Spleen (tissue), 11 donors: ENCODE measurements around the gene RELA. TPM values are rescaled to one million over a fixed set of nuclear protein-coding genes. Genes with fewer than 3 reads are reported as not detected.
A peak's percentile ranks its signal among the peaks of the same experiment; 100 is the strongest.

ENCODE experiments used
- DNase-seq: peaks from one replicate; pipeline ENCODE4 v3.0.0-alpha.2; 2020
- H3K27ac ChIP-seq, 8 donors: fragments of 200-600 bp; sonication (generic) in 7 of 8; 1 replicate in 4 of 8; 2 replicates in 4 of 8; pipeline versions ENCODE4 v1.5.0 to v1.8.0; 2016 to 2021; ENCODE audit warnings: inconsistent platforms in 4 of 8, mild to moderate bottlenecking in 4 of 8, moderate library complexity in 1 of 8
- H3K27me3 ChIP-seq, 7 donors: fragments of 200-600 bp; sonication (generic) in 6 of 7; replicated peaks in 1 of 7; 1 replicate in 4 of 7; 2 replicates in 3 of 7; pipeline versions ENCODE4 v1.5.0 to v1.8.0; 2016 to 2021; ENCODE audit warnings: inconsistent platforms in 3 of 7, mild to moderate bottlenecking in 1 of 7
- H3K36me3 ChIP-seq, 6 donors: fragments of 200-600 bp; sonication (generic) in 5 of 6; 1 replicate in 4 of 6; 2 replicates in 2 of 6; pipeline versions ENCODE4 v1.5.0 to v1.8.0; 2016 to 2021; ENCODE audit warnings: inconsistent platforms in 2 of 6
- H3K4me1 ChIP-seq, 6 donors: fragments of 200-600 bp; sonication (generic) in 5 of 6; 1 replicate in 3 of 6; 2 replicates in 3 of 6; pipeline versions ENCODE4 v1.5.0 to v1.8.0; 2016 to 2021; ENCODE audit warnings: inconsistent platforms in 3 of 6
- H3K4me3 ChIP-seq, 8 donors: fragments of 200-600 bp; sonication (generic) in 7 of 8; 1 replicate in 4 of 8; 2 replicates in 4 of 8; pipeline versions ENCODE4 v1.5.0 to v1.8.0; 2016 to 2021; ENCODE audit warnings: inconsistent platforms in 4 of 8, mild to moderate bottlenecking in 4 of 8, moderate library complexity in 2 of 8
- H3K9me3 ChIP-seq, 8 donors: fragments of 200-600 bp; sonication (generic) in 7 of 8; 1 replicate in 4 of 8; 2 replicates in 4 of 8; pipeline versions ENCODE4 v1.5.0 to v1.8.0; 2016 to 2021; ENCODE audit warnings: inconsistent platforms in 4 of 8
- POLR2A ChIP-seq, 3 donors: fragments of 450-650 bp; IDR thresholded peaks; one replicate each; pipeline ENCODE4 v1.5.1; 2017; ENCODE audit warnings: antibody characterized with exemption in 3 of 3, mild to moderate bottlenecking in 1 of 3
- POLR2AphosphoS5 ChIP-seq, 3 donors: sonication (generic); formaldehyde crosslinking; IDR thresholded peaks; one replicate each; pipeline ENCODE4 v1.5.1; 2017; ENCODE audit warnings: antibody characterized with exemption in 3 of 3
- WGBS, 5 donors: extraction: QIAGEN DNeasy Blood & Tissue Kit in 3 of 5; methylation state at CpG; one replicate each; pipeline versions ENCODE4 v1.1.5 to v1.1.7; 2013 to 2018; 5-methylcytosine and 5-hydroxymethylcytosine counted together
- intact Hi-C: fragments of 100-400 bp; cut with DNase I; formaldehyde crosslinking; loops from one replicate; pipeline ENCODE4 v1.15.0; 2023; ENCODE audit warnings: low total_unique reads
- polyA plus RNA-seq, 3 donors: library from polyadenylated mRNA; stranded (reverse); fragments of 200-250 nt; gene quantifications; one replicate each; pipeline ENCODE4 v1.2.1, GENCODE V29; 2013
- total RNA-seq, 7 donors: library from RNA; depleted of rRNA in 3 of 7; stranded (reverse); fragments of >200 nt in 3 of 7; fragmentation: NEBNext Ultra II Directional in 4 of 7; extraction: Animal tissue kit (Norgen Biotek cat#: 25700) in 4 of 7; gene quantifications; one replicate each; pipeline versions ENCODE4 v1.1.0 to v1.2.1, GENCODE V29; 2016 to 2021
- TF ChIP-seq, protein P1 (sequence below), 11 experiments: fragments of 200-600 bp in 7 of 11; fragments of 450-650 bp in 4 of 11; sonication (generic) in 4 of 11; IDR thresholded peaks in 8 of 11; conservative IDR thresholded peaks in 3 of 11; 1 replicate in 7 of 11; 2 replicates in 4 of 11; pipeline versions ENCODE4 v1.4.0 to v1.8.0; 2016 to 2021; ENCODE audit warnings: antibody characterized with exemption in 11 of 11, inconsistent platforms in 4 of 11, mild to moderate bottlenecking in 1 of 11
- donor health status: healthy with polysubstance abuse.
- donor health status: DM: no; HTN: no; CAD: no; lungs with moderate emphysema.
- donor health status: DM: no; HTN: no; CAD: no.
- donor health status: Bipolar disorder and iron deficiency.
- donor health status: healthy.
- donor health status: DM: no; HTN: no; CAD: no.
- donor health status: DM: yes; HTN: yes; CAD: no.

RELA gene
- total and polyA plus RNA-seq, 10 donors = 25.8 to 115 (median 69.5) TPM

DNA sequence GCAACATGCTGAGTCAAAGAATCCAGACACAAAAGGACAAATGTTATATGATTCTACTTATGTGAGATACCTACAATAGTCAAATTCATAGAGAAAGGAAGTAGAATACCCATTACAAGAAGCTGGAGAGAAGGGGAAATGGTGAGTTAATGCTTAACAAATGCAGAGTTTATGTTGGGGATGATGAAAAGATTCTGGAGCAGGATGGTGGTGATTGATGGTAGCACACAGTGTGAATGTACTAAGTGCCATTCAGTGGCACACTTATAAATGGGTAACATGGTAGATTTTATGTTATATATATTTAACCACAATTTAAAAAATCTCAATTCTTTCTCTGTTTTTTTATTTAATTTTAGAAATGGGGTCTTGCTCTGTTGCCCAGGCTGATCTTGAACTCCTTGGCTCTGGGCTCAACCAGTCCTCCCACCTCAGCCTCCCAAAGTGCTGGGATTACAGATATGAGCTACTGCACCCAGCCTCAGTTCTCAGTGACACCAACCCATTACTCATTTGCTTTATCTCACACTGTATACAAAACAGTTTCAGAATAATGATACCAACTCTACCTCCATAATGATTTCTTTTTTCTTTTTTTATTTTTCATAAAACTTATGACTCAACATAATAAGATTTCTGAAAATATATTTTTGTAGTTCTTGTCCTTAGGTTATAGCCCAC is 9.6 kb upstream of the RELA start:
- intact Hi-C loops = no loop called here
- TF ChIP-seq, protein P1, sequence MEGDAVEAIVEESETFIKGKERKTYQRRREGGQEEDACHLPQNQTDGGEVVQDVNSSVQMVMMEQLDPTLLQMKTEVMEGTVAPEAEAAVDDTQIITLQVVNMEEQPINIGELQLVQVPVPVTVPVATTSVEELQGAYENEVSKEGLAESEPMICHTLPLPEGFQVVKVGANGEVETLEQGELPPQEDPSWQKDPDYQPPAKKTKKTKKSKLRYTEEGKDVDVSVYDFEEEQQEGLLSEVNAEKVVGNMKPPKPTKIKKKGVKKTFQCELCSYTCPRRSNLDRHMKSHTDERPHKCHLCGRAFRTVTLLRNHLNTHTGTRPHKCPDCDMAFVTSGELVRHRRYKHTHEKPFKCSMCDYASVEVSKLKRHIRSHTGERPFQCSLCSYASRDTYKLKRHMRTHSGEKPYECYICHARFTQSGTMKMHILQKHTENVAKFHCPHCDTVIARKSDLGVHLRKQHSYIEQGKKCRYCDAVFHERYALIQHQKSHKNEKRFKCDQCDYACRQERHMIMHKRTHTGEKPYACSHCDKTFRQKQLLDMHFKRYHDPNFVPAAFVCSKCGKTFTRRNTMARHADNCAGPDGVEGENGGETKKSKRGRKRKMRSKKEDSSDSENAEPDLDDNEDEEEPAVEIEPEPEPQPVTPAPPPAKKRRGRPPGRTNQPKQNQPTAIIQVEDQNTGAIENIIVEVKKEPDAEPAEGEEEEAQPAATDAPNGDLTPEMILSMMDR (IDR thresholded peaks at IDR 0.05 in 8 of 11, conservative IDR thresholded peaks at IDR 0.05 in 3 of 11) = no peak
- TF ChIP-seq POLR2A (IDR thresholded peaks at IDR 0.05) (no peak), POLR2AphosphoS5 (IDR thresholded peaks at IDR 0.05) (no peak)

DNA sequence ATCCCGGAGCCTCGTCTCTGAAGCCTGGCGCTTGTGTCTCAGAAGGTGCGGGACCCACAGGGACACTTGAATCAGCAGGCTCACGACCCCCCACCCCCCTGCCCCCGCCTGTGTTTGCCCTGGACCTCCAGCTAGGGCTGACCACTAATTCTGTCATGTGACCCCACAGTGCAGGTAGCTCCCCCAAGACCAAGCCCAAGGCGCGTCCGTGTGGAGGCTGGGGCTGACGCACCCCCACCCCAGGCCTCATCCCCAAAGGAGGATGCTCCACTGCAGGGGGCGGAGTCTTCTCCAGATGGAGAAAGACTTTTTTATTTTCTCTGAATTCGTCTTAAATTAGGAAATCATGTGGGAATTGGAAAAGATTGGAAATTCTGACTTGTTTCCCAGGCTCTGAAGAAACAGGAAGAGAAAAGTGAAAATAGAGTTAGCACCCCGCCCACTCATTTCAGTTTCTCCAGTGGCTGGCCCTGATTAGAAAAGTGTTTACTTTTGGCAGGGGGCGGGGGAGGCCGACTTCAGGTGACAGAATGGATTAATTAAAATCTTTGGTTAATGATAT is 1.0 kb upstream of the RELA start:
- 0 to 1% (median 1%) methylated on average over 13 to 15 of the region's 15 CpGs for WGBS, 5 donors
- TF ChIP-seq, protein P1 (IDR thresholded peaks at IDR 0.05 in 8 of 11, conservative IDR thresholded peaks at IDR 0.05 in 3 of 11) = peak in 1 of 11 experiments; percentile 4
- no peak for TF ChIP-seq POLR2A (IDR thresholded peaks at IDR 0.05)
- TF ChIP-seq POLR2AphosphoS5 (IDR thresholded peaks at IDR 0.05) = peak in 2 of 3 donors; percentile 10 to 51
- intact Hi-C loops = no loop called here
- no peaks in the 10 kb centered on the region for H3K9me3 ChIP-seq
- H3K27ac ChIP-seq = peak overlapping the region; percentile 93 to 99 (median 98)
- H3K27me3 ChIP-seq = no peaks in the 10 kb centered on the region
- H3K4me1 ChIP-seq = peaks cover 17 to 54% (median 43%) of the 10 kb centered on the region in 6 donors
- peak overlapping the region; percentile 62 to 97 (median 86) for H3K4me3 ChIP-seq
- DNase-seq = peak; percentile 89
- peaks cover 0 to 36% (median 30%) of the 10 kb centered on the region in 6 donors for H3K36me3 ChIP-seq

More for the DNA sequence above, 9.6 kb upstream of the RELA start:
- no peak overlapping the region for H3K27ac ChIP-seq
- H3K4me1 ChIP-seq = no peaks in the 10 kb centered on the region
- no peaks in the 10 kb centered on the region for H3K27me3 ChIP-seq
- DNase-seq = no peak
- H3K4me3 ChIP-seq = no peak overlapping the region
- no peaks in the 10 kb centered on the region for H3K9me3 ChIP-seq
- H3K36me3 ChIP-seq = no peaks in the 10 kb centered on the region

- Histone ChIP-seq H3K27me3 (no peaks in the 10 kb centered on the region), H3K4me1 (peaks cover 17 to 67% (median 46%) of the 10 kb centered on the region in 6 donors), H3K36me3 (peaks cover 9 to 50% (median 44%) of the 10 kb centered on the region in 6 donors), H3K9me3 (no peaks in the 10 kb centered on the region), H3K27ac (peak overlapping the region; percentile 93 to 99 (median 98)), H3K4me3 (peak overlapping the region; percentile 62 to 97 (median 86))
- DNase-seq = no peak
- 0 to 2% (median 1%) methylated on average over 7 to 29 of the region's 29 CpGs for WGBS, 5 donors
- intact Hi-C loops = no loop called here
- TF ChIP-seq, protein P1 (IDR thresholded peaks at IDR 0.05 in 8 of 11, conservative IDR thresholded peaks at IDR 0.05 in 3 of 11) = no peak
- TF ChIP-seq POLR2AphosphoS5 (IDR thresholded peaks at IDR 0.05) (no peak), POLR2A (IDR thresholded peaks at IDR 0.05) (no peak)
These were observed 393 bp downstream of the RELA start for GRCh38 chr11:65662247-65662798.
